ENCODE data around the gene TMEM40. TPM values are rescaled to one million over a fixed set of nuclear protein-coding genes. Genes with fewer than 3 reads are reported as not detected.

TMEM40 gene
- total RNA-seq, 3 donors from 2014 or later, result 0.33 to 1.8 TPM; not detected in 1

GRCh38 chr3:12730506-12731242 lies 28.4 kb downstream of the TMEM40 start:
- H3K36me3 ChIP-seq, result no peaks in the 10 kb centered on the region
- H3K9me3 ChIP-seq, result no peaks in the 10 kb centered on the region
- H3K27ac ChIP-seq, result no peak overlapping the region
- H3K4me1 ChIP-seq, result no peaks in the 10 kb centered on the region
- DNase-seq (ENCODE audit: low spot score in 2 of 2), result no peak
- TF ChIP-seq, protein P1, sequence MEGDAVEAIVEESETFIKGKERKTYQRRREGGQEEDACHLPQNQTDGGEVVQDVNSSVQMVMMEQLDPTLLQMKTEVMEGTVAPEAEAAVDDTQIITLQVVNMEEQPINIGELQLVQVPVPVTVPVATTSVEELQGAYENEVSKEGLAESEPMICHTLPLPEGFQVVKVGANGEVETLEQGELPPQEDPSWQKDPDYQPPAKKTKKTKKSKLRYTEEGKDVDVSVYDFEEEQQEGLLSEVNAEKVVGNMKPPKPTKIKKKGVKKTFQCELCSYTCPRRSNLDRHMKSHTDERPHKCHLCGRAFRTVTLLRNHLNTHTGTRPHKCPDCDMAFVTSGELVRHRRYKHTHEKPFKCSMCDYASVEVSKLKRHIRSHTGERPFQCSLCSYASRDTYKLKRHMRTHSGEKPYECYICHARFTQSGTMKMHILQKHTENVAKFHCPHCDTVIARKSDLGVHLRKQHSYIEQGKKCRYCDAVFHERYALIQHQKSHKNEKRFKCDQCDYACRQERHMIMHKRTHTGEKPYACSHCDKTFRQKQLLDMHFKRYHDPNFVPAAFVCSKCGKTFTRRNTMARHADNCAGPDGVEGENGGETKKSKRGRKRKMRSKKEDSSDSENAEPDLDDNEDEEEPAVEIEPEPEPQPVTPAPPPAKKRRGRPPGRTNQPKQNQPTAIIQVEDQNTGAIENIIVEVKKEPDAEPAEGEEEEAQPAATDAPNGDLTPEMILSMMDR (IDR thresholded peaks at IDR 0.05), result no peak
- TF ChIP-seq POLR2AphosphoS5 (IDR thresholded peaks at IDR 0.05) (no peak), POLR2A (IDR thresholded peaks at IDR 0.05) (no peak)
- no peak overlapping the region for H3K4me3 ChIP-seq
- intact Hi-C loops (cut with DNase I; ENCODE audit: low total_unique reads), result no loop called here
- H3K27me3 ChIP-seq, result no peaks in the 10 kb centered on the region

DNA sequence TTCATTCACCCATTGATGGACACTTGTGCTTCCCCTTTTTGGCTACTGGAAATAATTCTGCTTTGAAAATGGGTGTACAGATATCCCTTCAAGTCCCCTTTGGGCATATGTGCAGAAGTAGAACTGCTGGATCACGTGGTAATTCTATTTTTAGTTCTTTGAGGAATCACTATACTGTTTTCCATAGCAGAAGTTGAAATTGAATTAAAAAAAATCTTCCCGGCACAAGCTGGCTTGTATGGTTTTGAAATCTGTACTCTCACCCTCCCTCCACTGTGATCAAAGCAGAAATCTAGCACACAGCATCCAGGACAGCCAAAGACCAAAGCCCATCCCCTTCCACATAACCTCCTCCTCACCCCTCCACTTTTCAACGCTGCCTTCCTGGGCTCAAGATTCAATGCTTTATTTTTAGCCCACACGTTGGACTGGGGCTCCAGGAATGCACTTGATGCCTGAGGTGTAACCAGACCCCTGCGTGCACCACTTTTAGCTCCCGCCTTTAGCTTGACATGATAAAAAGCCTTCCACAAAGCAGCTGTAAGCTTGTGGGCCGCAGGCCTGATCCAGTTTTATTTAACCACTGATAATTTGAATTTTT lies 29.9 kb downstream of the TMEM40 start:
- no peak overlapping the region for H3K4me3 ChIP-seq
- intact Hi-C loops (cut with DNase I; ENCODE audit: low total_unique reads), result loop anchor here (5.0 kb wide), 1 partner anchor 1863 kb away; no protein-coding TSS in a partner anchor
- no peaks in the 10 kb centered on the region for H3K4me1 ChIP-seq
- no peaks in the 10 kb centered on the region for H3K27me3 ChIP-seq
- TF ChIP-seq, protein P1 (IDR thresholded peaks at IDR 0.05), result no peak
- no peaks in the 10 kb centered on the region for H3K9me3 ChIP-seq
- H3K27ac ChIP-seq, result no peak overlapping the region
- no peaks in the 10 kb centered on the region for H3K36me3 ChIP-seq
- DNase-seq (ENCODE audit: low spot score in 2 of 2), result no peak

- intact Hi-C loops (cut with DNase I; ENCODE audit: low total_unique reads), result loop anchor here (5.0 kb wide), 1 partner anchor 1864 kb away; no protein-coding TSS in a partner anchor
- no peaks in the 10 kb centered on the region for H3K27me3 ChIP-seq
- H3K27ac ChIP-seq, result no peak overlapping the region
- H3K36me3 ChIP-seq, result no peaks in the 10 kb centered on the region
- no peak overlapping the region for H3K4me3 ChIP-seq
- no peaks in the 10 kb centered on the region for H3K9me3 ChIP-seq
- no peak for DNase-seq (ENCODE audit: low spot score in 2 of 2)
- no peaks in the 10 kb centered on the region for H3K4me1 ChIP-seq
- TF ChIP-seq POLR2A (IDR thresholded peaks at IDR 0.05), result no peak
- TF ChIP-seq, protein P1 (IDR thresholded peaks at IDR 0.05), result no peak
- TF ChIP-seq POLR2AphosphoS5 (IDR thresholded peaks at IDR 0.05), result no peak
Measured at GRCh38 chr3:12727937-12728336, 31.1 kb downstream of the TMEM40 start.

DNA sequence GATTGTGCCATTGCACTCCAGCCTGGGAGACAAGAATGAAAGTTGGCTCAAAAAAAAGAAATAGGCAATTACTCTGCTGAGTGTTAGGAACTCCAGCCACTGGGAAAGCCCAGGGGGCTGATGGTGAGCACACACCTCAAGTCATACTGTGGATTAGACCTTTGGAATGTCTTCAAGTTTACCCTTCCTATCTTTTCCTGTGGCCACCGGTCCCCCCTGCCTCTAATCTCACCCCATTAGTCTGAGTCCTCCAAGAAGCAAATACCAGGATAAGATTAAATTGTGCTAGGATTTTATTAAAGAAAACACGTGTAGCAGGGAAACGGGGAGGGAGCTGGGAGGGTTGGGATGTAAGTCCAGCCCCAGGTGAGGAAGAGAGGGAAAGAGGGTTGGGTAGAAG lies 31.6 kb downstream of the TMEM40 start:
- Histone ChIP-seq H3K4me3 (no peak overlapping the region), H3K27ac (no peak overlapping the region), H3K9me3 (no peaks in the 10 kb centered on the region), H3K36me3 (no peaks in the 10 kb centered on the region), H3K27me3 (no peaks in the 10 kb centered on the region), H3K4me1 (no peaks in the 10 kb centered on the region)
- TF ChIP-seq, protein P1 (IDR thresholded peaks at IDR 0.05), result no peak
- TF ChIP-seq POLR2AphosphoS5 (IDR thresholded peaks at IDR 0.05), result no peak
- TF ChIP-seq POLR2A (IDR thresholded peaks at IDR 0.05), result no peak
- intact Hi-C loops (cut with DNase I; ENCODE audit: low total_unique reads), result loop anchor here (5.0 kb wide), 1 partner anchor 1865 kb away; no protein-coding TSS in a partner anchor
- no peak for DNase-seq (ENCODE audit: low spot score in 2 of 2)

DNA sequence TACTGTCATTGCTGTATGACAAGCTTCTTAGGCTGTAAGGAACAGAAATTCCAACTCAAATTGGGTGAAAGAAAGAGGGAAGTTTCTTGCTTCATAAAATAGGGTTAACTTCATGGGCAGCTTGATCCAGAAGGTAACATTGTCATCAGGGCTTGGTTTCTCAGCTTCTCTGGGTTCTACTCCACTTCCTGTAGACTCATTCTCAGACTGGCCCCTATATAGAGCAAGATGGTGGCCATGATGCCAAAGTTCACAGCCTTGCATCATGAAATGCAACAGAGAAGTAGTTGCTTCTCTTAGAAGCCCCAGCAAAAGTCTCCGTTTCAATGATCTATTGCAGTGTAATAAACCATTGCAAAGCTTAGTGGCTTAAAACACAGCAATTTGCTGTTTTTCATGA lies 33.6 kb downstream of the TMEM40 start:
- no peak for TF ChIP-seq POLR2AphosphoS5 (IDR thresholded peaks at IDR 0.05)
- TF ChIP-seq POLR2A (IDR thresholded peaks at IDR 0.05), result no peak
- TF ChIP-seq, protein P1 (IDR thresholded peaks at IDR 0.05), result no peak
- no peak for DNase-seq (ENCODE audit: low spot score in 2 of 2)
- intact Hi-C loops (cut with DNase I; ENCODE audit: low total_unique reads), result loop anchor here (5.0 kb wide), 1 partner anchor 1867 kb away; no protein-coding TSS in a partner anchor
- Histone ChIP-seq H3K4me3 (no peak overlapping the region), H3K36me3 (no peaks in the 10 kb centered on the region), H3K4me1 (no peaks in the 10 kb centered on the region), H3K9me3 (no peaks in the 10 kb centered on the region), H3K27ac (no peak overlapping the region), H3K27me3 (no peaks in the 10 kb centered on the region)
